ENCODE results near the gene USF2. TPM values are rescaled to one million over a fixed set of nuclear protein-coding genes. Genes with fewer than 3 reads are reported as not detected.
"Not testable (repeated sequence)": the region's sequence is repeated elsewhere in the genome, so short reads cannot be mapped to it uniquely, and the experiment has no call there.

Gene USF2
- total RNA-seq, 1 donor from 2014 or later: 70.0 TPM

DNA sequence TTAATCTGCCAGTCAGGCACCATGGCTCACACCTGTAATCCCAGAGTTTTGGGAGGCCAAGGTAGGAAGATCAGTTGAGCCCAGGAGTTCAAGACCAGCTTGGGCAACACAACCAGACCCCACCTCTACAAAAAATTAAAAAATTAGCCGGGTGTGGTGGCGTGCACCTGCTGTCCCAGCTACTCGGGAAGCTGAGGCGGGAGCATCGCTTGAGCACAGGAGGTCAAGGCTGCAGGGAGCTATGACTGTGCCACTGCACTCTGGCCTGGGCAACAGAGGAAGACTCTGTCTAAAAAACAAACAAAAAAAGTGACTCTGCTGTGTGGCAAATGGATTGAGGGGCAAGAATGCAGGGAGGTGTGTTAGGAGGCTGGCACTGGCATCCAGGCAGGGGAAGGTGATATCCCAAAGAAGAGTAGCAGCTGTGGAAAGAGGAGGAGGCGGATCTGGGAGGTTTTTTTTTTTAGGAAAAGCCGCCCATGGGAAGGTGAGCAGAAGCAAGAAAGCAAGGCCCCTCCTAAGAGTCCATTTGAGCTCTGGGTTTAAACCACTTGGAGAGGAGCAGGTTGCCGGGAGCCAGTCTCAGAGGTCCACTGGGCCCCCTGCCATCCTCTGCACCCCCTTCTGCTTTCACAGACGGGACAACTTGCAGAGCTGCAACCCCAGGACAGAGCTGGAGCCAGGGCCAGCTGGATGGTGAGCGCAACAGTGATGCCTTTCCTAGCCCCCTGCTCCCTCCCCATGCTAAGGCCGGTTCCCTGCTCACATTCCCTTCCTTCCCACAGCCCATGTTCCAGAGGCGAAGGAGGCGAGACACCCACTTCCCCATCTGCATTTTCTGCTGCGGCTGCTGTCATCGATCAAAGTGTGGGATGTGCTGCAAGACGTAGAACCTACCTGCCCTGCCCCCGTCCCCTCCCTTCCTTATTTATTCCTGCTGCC is 15.7 kb downstream of the USF2 start:
- no peak overlapping the region for H2AFZ ChIP-seq (ENCODE audit: low read depth, low read length)
- Mint-ChIP-seq H3K27me3 (ENCODE audit: low read depth, unreplicated experiment) (peaks cover 35% of the 10 kb centered on the region), H3K4me3 (ENCODE audit: unreplicated experiment) (no peak overlapping the region), H3K36me3 (ENCODE audit: low read depth, unreplicated experiment) (no peaks in the 10 kb centered on the region), H3K4me1 (ENCODE audit: low read depth, unreplicated experiment) (no peaks in the 10 kb centered on the region), H3K27ac (ENCODE audit: unreplicated experiment) (no peak overlapping the region), H3K9me3 (ENCODE audit: unreplicated experiment) (no peaks in the 10 kb centered on the region)
- no peak for TF ChIP-seq EZH2 (IDR thresholded peaks at IDR 0.05; ENCODE audit: insufficient read depth, low read length)
- TF ChIP-seq, protein P1, sequence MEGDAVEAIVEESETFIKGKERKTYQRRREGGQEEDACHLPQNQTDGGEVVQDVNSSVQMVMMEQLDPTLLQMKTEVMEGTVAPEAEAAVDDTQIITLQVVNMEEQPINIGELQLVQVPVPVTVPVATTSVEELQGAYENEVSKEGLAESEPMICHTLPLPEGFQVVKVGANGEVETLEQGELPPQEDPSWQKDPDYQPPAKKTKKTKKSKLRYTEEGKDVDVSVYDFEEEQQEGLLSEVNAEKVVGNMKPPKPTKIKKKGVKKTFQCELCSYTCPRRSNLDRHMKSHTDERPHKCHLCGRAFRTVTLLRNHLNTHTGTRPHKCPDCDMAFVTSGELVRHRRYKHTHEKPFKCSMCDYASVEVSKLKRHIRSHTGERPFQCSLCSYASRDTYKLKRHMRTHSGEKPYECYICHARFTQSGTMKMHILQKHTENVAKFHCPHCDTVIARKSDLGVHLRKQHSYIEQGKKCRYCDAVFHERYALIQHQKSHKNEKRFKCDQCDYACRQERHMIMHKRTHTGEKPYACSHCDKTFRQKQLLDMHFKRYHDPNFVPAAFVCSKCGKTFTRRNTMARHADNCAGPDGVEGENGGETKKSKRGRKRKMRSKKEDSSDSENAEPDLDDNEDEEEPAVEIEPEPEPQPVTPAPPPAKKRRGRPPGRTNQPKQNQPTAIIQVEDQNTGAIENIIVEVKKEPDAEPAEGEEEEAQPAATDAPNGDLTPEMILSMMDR (IDR thresholded peaks at IDR 0.05; ENCODE audit: insufficient read depth, low read depth, low read length): no peak
- H3K4me1 ChIP-seq (ENCODE audit: insufficient read depth, low read length): no peaks in the 10 kb centered on the region
- no peaks in the 10 kb centered on the region for H4K20me1 ChIP-seq (ENCODE audit: insufficient read depth, low read length)
- H3K27ac ChIP-seq (ENCODE audit: low read depth, low read length): no peak overlapping the region
- peaks cover 15% of the 10 kb centered on the region for H3K27me3 ChIP-seq (ENCODE audit: insufficient read depth, low read length)
- DNase-seq (ENCODE audit: low read depth) (no peak), FAIRE-seq (no peak)
- no peak overlapping the region for H3K9ac ChIP-seq (ENCODE audit: low read length)
- H3K4me2 ChIP-seq (ENCODE audit: low read length): no peak overlapping the region
- no peaks in the 10 kb centered on the region for H3K9me3 ChIP-seq (ENCODE audit: insufficient read depth, low read depth, low read length)
- H3K79me2 ChIP-seq (ENCODE audit: insufficient read depth, low read length): no peaks in the 10 kb centered on the region
- H3K36me3 ChIP-seq (ENCODE audit: insufficient read depth, low read length): no peaks in the 10 kb centered on the region
- no peak overlapping the region for H3K4me3 ChIP-seq (ENCODE audit: insufficient read depth, low read depth, low read length)

DNA sequence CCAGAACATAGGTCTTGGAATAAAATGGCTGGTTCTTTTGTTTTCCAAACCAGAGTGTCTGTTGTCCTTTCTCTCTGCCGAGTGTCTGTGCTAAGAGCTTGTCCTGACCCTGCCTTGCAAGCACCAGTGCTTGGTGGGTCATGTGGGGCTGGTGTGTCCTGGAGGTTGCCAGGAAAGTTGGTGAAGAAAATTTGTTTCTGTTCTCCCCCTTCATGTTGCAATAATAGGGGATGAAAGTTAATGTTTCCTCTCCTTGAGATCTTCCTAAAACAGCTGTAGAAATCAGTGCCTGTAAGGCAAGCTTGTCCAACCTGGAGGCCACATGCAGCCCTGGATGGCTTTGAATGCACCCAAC is 16.3 kb downstream of the USF2 start:
- H3K36me3 Mint-ChIP-seq (ENCODE audit: low read depth, unreplicated experiment): no peaks in the 10 kb centered on the region
- Histone ChIP-seq H3K9ac (ENCODE audit: low read length) (no peak overlapping the region), H3K4me1 (ENCODE audit: insufficient read depth, low read length) (no peaks in the 10 kb centered on the region), H3K79me2 (ENCODE audit: insufficient read depth, low read length) (no peaks in the 10 kb centered on the region), H3K4me3 (ENCODE audit: insufficient read depth, low read depth, low read length) (no peak overlapping the region), H3K27ac (ENCODE audit: low read depth, low read length) (no peak overlapping the region), H2AFZ (ENCODE audit: low read depth, low read length) (no peak overlapping the region), H3K9me3 (ENCODE audit: insufficient read depth, low read depth, low read length) (no peaks in the 10 kb centered on the region), H3K27me3 (ENCODE audit: insufficient read depth, low read length) (peaks cover 15% of the 10 kb centered on the region), H4K20me1 (ENCODE audit: insufficient read depth, low read length) (no peaks in the 10 kb centered on the region), H3K36me3 (ENCODE audit: insufficient read depth, low read length) (no peaks in the 10 kb centered on the region), H3K4me2 (ENCODE audit: low read length) (no peak overlapping the region)
- peaks cover 35% of the 10 kb centered on the region for H3K27me3 Mint-ChIP-seq (ENCODE audit: low read depth, unreplicated experiment)
- no peaks in the 10 kb centered on the region for H3K4me1 Mint-ChIP-seq (ENCODE audit: low read depth, unreplicated experiment)
- H3K4me3 Mint-ChIP-seq (ENCODE audit: unreplicated experiment): no peak overlapping the region
- no peaks in the 10 kb centered on the region for H3K9me3 Mint-ChIP-seq (ENCODE audit: unreplicated experiment)
- FAIRE-seq: no peak
- DNase-seq (ENCODE audit: low read depth): no peak
- no peak overlapping the region for H3K27ac Mint-ChIP-seq (ENCODE audit: unreplicated experiment)
- TF ChIP-seq, protein P1 (IDR thresholded peaks at IDR 0.05; ENCODE audit: insufficient read depth, low read depth, low read length): no peak
- no peak for TF ChIP-seq EZH2 (IDR thresholded peaks at IDR 0.05; ENCODE audit: insufficient read depth, low read length)

DNA sequence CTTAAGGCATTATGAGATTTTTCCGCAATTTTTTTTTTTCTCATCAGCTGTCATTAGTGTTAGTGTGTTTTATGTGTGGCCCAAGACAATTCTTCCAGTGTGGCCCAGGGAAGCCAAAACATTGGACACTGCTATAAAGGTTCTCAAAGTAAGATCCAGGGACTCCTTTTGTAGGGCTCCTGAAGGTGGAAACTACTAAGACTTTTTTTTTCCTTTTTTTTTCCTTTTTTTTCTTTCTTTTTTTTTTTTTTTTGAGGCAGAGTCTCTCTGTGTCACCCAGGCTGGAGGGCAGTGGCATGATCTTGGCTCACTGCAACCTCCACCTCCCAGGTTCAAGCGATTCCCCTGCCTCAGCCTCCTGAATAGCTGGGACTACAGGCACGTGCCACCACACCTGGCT is 16.7 kb downstream of the USF2 start:
- not testable (repeated sequence) for H3K4me3 ChIP-seq (ENCODE audit: insufficient read depth, low read depth, low read length); DNase-seq (ENCODE audit: low read depth); H3K27ac Mint-ChIP-seq (ENCODE audit: unreplicated experiment); H3K27ac ChIP-seq (ENCODE audit: low read depth, low read length); H3K36me3 Mint-ChIP-seq (ENCODE audit: low read depth, unreplicated experiment); H3K9me3 ChIP-seq (ENCODE audit: insufficient read depth, low read depth, low read length); FAIRE-seq; H3K9ac ChIP-seq (ENCODE audit: low read length); H3K79me2 ChIP-seq (ENCODE audit: insufficient read depth, low read length); H3K4me3 Mint-ChIP-seq (ENCODE audit: unreplicated experiment); H3K9me3 Mint-ChIP-seq (ENCODE audit: unreplicated experiment); H3K4me1 ChIP-seq (ENCODE audit: insufficient read depth, low read length); H4K20me1 ChIP-seq (ENCODE audit: insufficient read depth, low read length); H3K4me1 Mint-ChIP-seq (ENCODE audit: low read depth, unreplicated experiment); H3K4me2 ChIP-seq (ENCODE audit: low read length); H2AFZ ChIP-seq (ENCODE audit: low read depth, low read length); H3K36me3 ChIP-seq (ENCODE audit: insufficient read depth, low read length)
- H3K27me3 Mint-ChIP-seq (ENCODE audit: low read depth, unreplicated experiment): peaks cover 35% of the 10 kb centered on the region
- H3K27me3 ChIP-seq (ENCODE audit: insufficient read depth, low read length): peaks cover 15% of the 10 kb centered on the region

DNA sequence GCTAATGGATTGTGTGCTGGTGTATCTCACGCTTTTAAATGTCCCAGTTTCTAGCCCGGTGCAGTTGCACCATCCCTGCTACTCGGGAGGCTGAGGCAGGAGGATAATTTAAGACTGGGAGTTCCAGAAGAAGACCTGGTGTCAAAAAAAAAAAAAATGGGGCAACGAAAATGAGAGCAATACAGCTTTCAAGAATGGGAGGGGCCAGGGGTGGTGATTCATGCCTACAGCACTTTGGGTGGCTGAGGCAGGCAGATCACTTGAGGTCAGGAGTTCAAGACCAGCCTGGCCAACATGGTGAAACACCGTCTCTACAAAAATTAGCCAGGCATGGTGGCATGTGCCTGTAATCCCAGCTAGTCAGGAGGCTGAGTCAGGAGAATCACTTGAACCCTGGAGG is 17.3 kb downstream of the USF2 start:
- not testable (repeated sequence) for DNase-seq (ENCODE audit: low read depth)

More for the DNA sequence above, 17.3 kb downstream of the USF2 start:
- not testable (repeated sequence) for H3K4me3 ChIP-seq (ENCODE audit: insufficient read depth, low read depth, low read length); H3K4me1 ChIP-seq (ENCODE audit: insufficient read depth, low read length); H3K36me3 Mint-ChIP-seq (ENCODE audit: low read depth, unreplicated experiment); H3K9me3 Mint-ChIP-seq (ENCODE audit: unreplicated experiment); H3K9me3 ChIP-seq (ENCODE audit: insufficient read depth, low read depth, low read length); H3K27ac ChIP-seq (ENCODE audit: low read depth, low read length); FAIRE-seq; H4K20me1 ChIP-seq (ENCODE audit: insufficient read depth, low read length); H2AFZ ChIP-seq (ENCODE audit: low read depth, low read length); H3K36me3 ChIP-seq (ENCODE audit: insufficient read depth, low read length); H3K4me2 ChIP-seq (ENCODE audit: low read length); H3K4me3 Mint-ChIP-seq (ENCODE audit: unreplicated experiment); H3K27ac Mint-ChIP-seq (ENCODE audit: unreplicated experiment); H3K4me1 Mint-ChIP-seq (ENCODE audit: low read depth, unreplicated experiment); H3K79me2 ChIP-seq (ENCODE audit: insufficient read depth, low read length); H3K9ac ChIP-seq (ENCODE audit: low read length)
- peaks cover 37% of the 10 kb centered on the region for H3K27me3 Mint-ChIP-seq (ENCODE audit: low read depth, unreplicated experiment)
- peaks cover 15% of the 10 kb centered on the region for H3K27me3 ChIP-seq (ENCODE audit: insufficient read depth, low read length)
